Esophagus squamous epithelium (tissue), 4 donors: Measurements from ENCODE around the gene TCEAL7.

Source experiments
- CTCF ChIP-seq, 6 experiments: fragments of 450-650 bp in 4 of 6; fragments of 200-600 bp in 2 of 6; sonication (generic) in 2 of 6; IDR thresholded peaks; one replicate each; pipeline ENCODE4 v1.5.1; 2016 to 2019; ENCODE audit warnings: antibody characterized with exemption in 6 of 6, mild to moderate bottlenecking in 4 of 6, moderate library complexity in 4 of 6
- POLR2A ChIP-seq, 4 donors: fragments of 450-650 bp; IDR thresholded peaks; one replicate each; pipeline ENCODE4 v1.6.1; 2017; ENCODE audit warnings: antibody characterized with exemption in 4 of 4, mild to moderate bottlenecking in 4 of 4, moderate library complexity in 3 of 4

- no peak for TF ChIP-seq CTCF (IDR thresholded peaks at IDR 0.05)
- no peak for TF ChIP-seq POLR2A (IDR thresholded peaks at IDR 0.05)
Observed at GRCh38 chrX:103362474-103362873, 32.4 kb downstream of the TCEAL7 start.
